ENCODE data around the gene PACS2. TPM values are rescaled to one million over a fixed set of nuclear protein-coding genes. Genes with fewer than 3 reads are reported as not detected.

Gene PACS2
- total and polyA plus RNA-seq, 2 of the 4 experiments (the other 2 are of a cell fraction): 15.6 to 32.2 TPM

GRCh38 chr14:105354541-105354940 is 40.0 kb downstream of the PACS2 start:
- H2BK20ac ChIP-seq (ENCODE audit: low read depth, low read length): no peak overlapping the region
- TF ChIP-seq MXI1 (IDR thresholded peaks at IDR 0.05; ENCODE audit: borderline replicate concordance, low read depth, low read length): no peak
- no peak for TF ChIP-seq MAFK (IDR thresholded peaks at IDR 0.05; ENCODE audit: low read depth, low read length)
- H3K4me2 ChIP-seq (ENCODE audit: low read depth, low read length): no peak overlapping the region
- intact Hi-C loops (cut with micrococcal nuclease): loop anchor here (5.0 kb wide), 1 partner anchor 72 kb away; no protein-coding TSS in a partner anchor
- H3K79me1 ChIP-seq (ENCODE audit: low read depth in 1 of 2, low read length in 2 of 2): 0 out of 4 replicates have a peak, but pooled peaks cover 0 to 6% of the 10 kb centered on the region in 2 experiments
- peak overlapping the region; percentile 28 for H2AK9ac ChIP-seq (replicated peaks; ENCODE audit: low read depth, low read length, poor library complexity)
- no peak overlapping the region for H3K27ac ChIP-seq (ENCODE audit: insufficient read depth, low read length)
- peaks cover 4% of the 10 kb centered on the region; the same call in 1 of the 2 replicates for H3K9me1 ChIP-seq (ENCODE audit: insufficient read depth, low read length)
- CTCF ChIA-PET: no interaction called here
- H3K36me3 ChIP-seq (ENCODE audit: control insufficient read depth, insufficient read depth, low read length): peaks cover 4% of the 10 kb centered on the region
- dilution Hi-C loops (cut with HindIII; ENCODE audit: low sequenced_read_pairs, unreplicated experiment): no loop called here
- no peaks in the 10 kb centered on the region for H3K27me3 ChIP-seq (ENCODE audit: control insufficient read depth, insufficient read depth, low read length)
- 100% methylated on average over 6 of the region's 20 CpGs; no CpG with 5 or more reads in 1 of the 2 experiments for WGBS, 2 experiments (ENCODE audit: extremely low coverage in 2 of 2, insufficient read length in 1 of 2)
- ATAC-seq (ENCODE audit: low read depth): no peak
- no peak overlapping the region for H3K23ac ChIP-seq (ENCODE audit: low read depth, low read length)
- H2BK5ac ChIP-seq (ENCODE audit: low read depth, low read length, poor library complexity, severe bottlenecking): no peak overlapping the region
- H3K9me3 ChIP-seq (ENCODE audit: control insufficient read depth, insufficient read depth, low read length): no peaks in the 10 kb centered on the region
- H2AK5ac ChIP-seq (ENCODE audit: low read depth, low read length): no peak overlapping the region
- POLR2A ChIA-PET (ENCODE audit: unreplicated experiment): no interaction called here
- H4K5ac ChIP-seq (ENCODE audit: low read depth, low read length): no peak overlapping the region
- H3K4me1 ChIP-seq (ENCODE audit: control insufficient read depth, insufficient read depth, low read length): peaks cover 2% of the 10 kb centered on the region; the same call in 1 of the 2 replicates
- no peak overlapping the region for H3K56ac ChIP-seq (ENCODE audit: extremely low read depth, insufficient read depth, low read length)
- H3K4me3 ChIP-seq (ENCODE audit: insufficient read depth, low read depth, low read length): no peak overlapping the region
- DNase-seq: no peak
- H3K18ac ChIP-seq (ENCODE audit: low read depth, low read length): no peak overlapping the region
- H2BK15ac ChIP-seq (ENCODE audit: low read depth, low read length): no peak overlapping the region
- no peak overlapping the region for H3K4ac ChIP-seq (ENCODE audit: low read depth, low read length)
- no peak overlapping the region for H2AFZ ChIP-seq (replicated peaks; ENCODE audit: low read length, poor library complexity)
- in situ Hi-C loops (cut with MboI; ENCODE audit: low sequenced_read_pairs): loop anchor here (10.0 kb wide), 1 partner anchor 260 kb away; no protein-coding TSS in a partner anchor
- no TSS peak for BruUV-seq (replicated peaks)
- no peaks in the 10 kb centered on the region; the same call in 1 of the 2 replicates for H4K20me1 ChIP-seq (ENCODE audit: insufficient read depth, low read length)
- H4K91ac ChIP-seq (ENCODE audit: insufficient read depth, low read depth, low read length): no peak overlapping the region
- no peak overlapping the region for H2BK120ac ChIP-seq (ENCODE audit: low read depth, low read length)
- no peak overlapping the region for H3K9ac ChIP-seq (ENCODE audit: low read depth, low read length)
- no peak overlapping the region for H4K8ac ChIP-seq (ENCODE audit: low read depth in 2 of 2, low read length in 2 of 2)
- no peak overlapping the region for H3K14ac ChIP-seq (replicated peaks; ENCODE audit: low read depth, low read length)

All from IMR-90 (cell line).